ENCODE measurements around the gene LMF1. TPM values are rescaled to one million over a fixed set of nuclear protein-coding genes. Genes with fewer than 3 reads are reported as not detected.

The LMF1 gene
- total and polyA plus RNA-seq, 2 donors from 2014 or later = 15.4 to 28.6 TPM

GRCh38 chr16:930511-930910, 40.3 kb downstream of the LMF1 start:
- Histone ChIP-seq H3K27me3 (ENCODE audit: control insufficient read depth, insufficient read depth, low read length) (no peaks in the 10 kb centered on the region), H3K9ac (ENCODE audit: low read length in 3 of 3) (no peak overlapping the region), H3K4me1 (ENCODE audit: control insufficient read depth in 2 of 3, insufficient read depth in 2 of 3, low read depth in 1 of 3, low read length in 3 of 3) (peaks cover 0 to 6% (median 0%) of the 10 kb centered on the region in 3 donors), H3K9me3 (ENCODE audit: control insufficient read depth in 2 of 3, insufficient read depth in 1 of 3, low read length in 3 of 3) (peaks cover 0 to 2% (median 0%) of the 10 kb centered on the region in 3 donors), H3K36me3 (ENCODE audit: control insufficient read depth in 2 of 3, insufficient read depth in 3 of 3, low read length in 3 of 3) (peaks cover 0 to 4% (median 3%) of the 10 kb centered on the region in 3 donors), H3K27ac (ENCODE audit: low read depth in 2 of 2, low read length in 2 of 2) (no peak overlapping the region), H3K4me3 (ENCODE audit: low read length in 3 of 3) (no peak overlapping the region)
- intact Hi-C loops (cut with DNase I) = no loop called here
- TF ChIP-seq CTCF (IDR thresholded peaks at IDR 0.05; ENCODE audit: borderline replicate concordance, extremely low read depth, insufficient read depth) = no peak
- DNase-seq (peak in 1 of 5 donors; percentile 39), FAIRE-seq (no peak)

- Histone ChIP-seq H3K27me3 (ENCODE audit: control insufficient read depth, insufficient read depth, low read length) (no peaks in the 10 kb centered on the region), H3K36me3 (ENCODE audit: control insufficient read depth in 2 of 3, insufficient read depth in 3 of 3, low read length in 3 of 3) (peaks cover 0 to 4% (median 3%) of the 10 kb centered on the region in 3 donors), H3K9ac (ENCODE audit: low read length in 3 of 3) (no peak overlapping the region), H3K27ac (ENCODE audit: low read depth in 2 of 2, low read length in 2 of 2) (no peak overlapping the region), H3K4me1 (ENCODE audit: control insufficient read depth in 2 of 3, insufficient read depth in 2 of 3, low read depth in 1 of 3, low read length in 3 of 3) (peaks cover 0 to 6% (median 0%) of the 10 kb centered on the region in 3 donors), H3K9me3 (ENCODE audit: control insufficient read depth in 2 of 3, insufficient read depth in 1 of 3, low read length in 3 of 3) (peaks cover 0 to 2% (median 0%) of the 10 kb centered on the region in 3 donors), H3K4me3 (ENCODE audit: low read length in 3 of 3) (no peak overlapping the region)
- no peak for TF ChIP-seq CTCF (IDR thresholded peaks at IDR 0.05; ENCODE audit: borderline replicate concordance, extremely low read depth, insufficient read depth)
- intact Hi-C loops (cut with DNase I) = no loop called here
- FAIRE-seq (no peak), DNase-seq (peak in 1 of 5 donors; percentile 41)
These were observed 40.7 kb downstream of the LMF1 start for GRCh38 chr16:930076-930475.

GRCh38 chr16:929227-930073, 41.3 kb downstream of the LMF1 start:
- FAIRE-seq (no peak), DNase-seq (peak in 1 of 5 donors; percentile 74)
- peaks cover 0 to 6% (median 0%) of the 10 kb centered on the region in 3 donors for H3K4me1 ChIP-seq (ENCODE audit: control insufficient read depth in 2 of 3, insufficient read depth in 2 of 3, low read depth in 1 of 3, low read length in 3 of 3)
- H3K9me3 ChIP-seq (ENCODE audit: control insufficient read depth in 2 of 3, insufficient read depth in 1 of 3, low read length in 3 of 3) = peaks cover 0 to 2% (median 0%) of the 10 kb centered on the region in 3 donors
- no peak for TF ChIP-seq CTCF (IDR thresholded peaks at IDR 0.05; ENCODE audit: borderline replicate concordance, extremely low read depth, insufficient read depth)
- H3K27ac ChIP-seq (ENCODE audit: low read depth in 2 of 2, low read length in 2 of 2) = no peak overlapping the region
- intact Hi-C loops (cut with DNase I) = no loop called here
- H3K9ac ChIP-seq (ENCODE audit: low read length in 3 of 3) = no peak overlapping the region
- H3K36me3 ChIP-seq (ENCODE audit: control insufficient read depth in 2 of 3, insufficient read depth in 3 of 3, low read length in 3 of 3) = peaks cover 0 to 4% (median 3%) of the 10 kb centered on the region in 3 donors
- H3K4me3 ChIP-seq (ENCODE audit: low read length in 3 of 3) = no peak overlapping the region
- no peaks in the 10 kb centered on the region for H3K27me3 ChIP-seq (ENCODE audit: control insufficient read depth, insufficient read depth, low read length)

Measured in kidney (tissue), 14 donors.